Dendritic cell treated with granulocyte-macrophage colony-stimulating factor and Interleukin-4, amounts not matched to agents 40 ng/mL and 50 ng/mL, for 4 days (primary cell): ENCODE results near the gene ENOX1.
A peak's percentile ranks its signal among the peaks of the same experiment; 100 is the strongest.
"Not testable (repeated sequence)": the region's sequence is repeated elsewhere in the genome, so short reads cannot be mapped to it uniquely, and the experiment has no call there.

ENCODE experiments used
- H3K27ac Mint-ChIP-seq: one replicate; pipeline ENCODE4 v1.8.0; 2022; ENCODE audit warnings: mild to moderate bottlenecking, mixed read lengths
- H3K27me3 Mint-ChIP-seq: one replicate; pipeline ENCODE4 v1.8.0; 2022; ENCODE audit warnings: mild to moderate bottlenecking, mixed read lengths
- H3K36me3 Mint-ChIP-seq: one replicate; pipeline ENCODE4 v1.8.0; 2022; ENCODE audit warnings: low read depth, mixed read lengths
- H3K4me1 Mint-ChIP-seq: one replicate; pipeline ENCODE4 v1.8.0; 2022; ENCODE audit warnings: low read depth, mixed read lengths
- H3K4me3 Mint-ChIP-seq: one replicate; pipeline ENCODE4 v1.8.0; 2022; ENCODE audit warnings: mild to moderate bottlenecking, moderate library complexity, mixed read lengths
- H3K9me3 Mint-ChIP-seq: one replicate; pipeline ENCODE4 v1.8.0; 2022; ENCODE audit warnings: mixed read lengths
- intact Hi-C: fragments of 100-400 bp; cut with micrococcal nuclease; formaldehyde crosslinking; loops from one replicate; pipeline ENCODE4 v1.15.0; 2022

The ENOX1 gene

GRCh38 chr13:43786766-43787517, at the start of gene ENOX1:
Gene ENOX1 (minus strand): TSS chr13:43786972.
- intact Hi-C loops, result no loop called here
- Mint-ChIP-seq H3K9me3 (no peaks in the 10 kb centered on the region), H3K4me1 (peaks cover 28% of the 10 kb centered on the region), H3K4me3 (peak within 1 kb of the TSS; percentile 77), H3K27me3 (peaks cover 50% of the 10 kb centered on the region), H3K36me3 (no peaks in the 10 kb centered on the region), H3K27ac (no peak within 1 kb of the TSS)

- Mint-ChIP-seq H3K4me3 (no peak overlapping the region), H3K4me1 (peaks cover 6% of the 10 kb centered on the region), H3K27ac (no peak overlapping the region), H3K36me3 (no peaks in the 10 kb centered on the region), H3K27me3 (no peaks in the 10 kb centered on the region), H3K9me3 (no peaks in the 10 kb centered on the region)
- intact Hi-C loops, result no loop called here
These were observed 48.9 kb upstream of the ENOX1 start for GRCh38 chr13:43835701-43836100.

GRCh38 chr13:43831088-43831487, 44.3 kb upstream of the ENOX1 start:
- H3K4me1 Mint-ChIP-seq, result peaks cover 14% of the 10 kb centered on the region
- no peaks in the 10 kb centered on the region for H3K9me3 Mint-ChIP-seq
- H3K4me3 Mint-ChIP-seq, result no peak overlapping the region
- H3K36me3 Mint-ChIP-seq, result no peaks in the 10 kb centered on the region
- no peaks in the 10 kb centered on the region for H3K27me3 Mint-ChIP-seq
- no peak overlapping the region for H3K27ac Mint-ChIP-seq
- intact Hi-C loops, result no loop called here

- no peak overlapping the region for H3K4me3 Mint-ChIP-seq
- H3K27ac Mint-ChIP-seq, result peak overlapping the region; percentile 29
- no peaks in the 10 kb centered on the region for H3K9me3 Mint-ChIP-seq
- H3K27me3 Mint-ChIP-seq, result no peaks in the 10 kb centered on the region
- no peaks in the 10 kb centered on the region for H3K36me3 Mint-ChIP-seq
- peaks cover 14% of the 10 kb centered on the region for H3K4me1 Mint-ChIP-seq
- intact Hi-C loops, result no loop called here
These were observed 43.7 kb upstream of the ENOX1 start for GRCh38 chr13:43830497-43830881.

- H3K36me3 Mint-ChIP-seq, H3K27ac Mint-ChIP-seq, intact Hi-C loops, H3K4me3 Mint-ChIP-seq, H3K27me3 Mint-ChIP-seq, H3K9me3 Mint-ChIP-seq, H3K4me1 Mint-ChIP-seq: not testable (repeated sequence)
These were observed 37.9 kb upstream of the ENOX1 start for GRCh38 chr13:43824656-43825055.

- H3K4me3 Mint-ChIP-seq, result no peak overlapping the region
- H3K27ac Mint-ChIP-seq, result no peak overlapping the region
- no peaks in the 10 kb centered on the region for H3K4me1 Mint-ChIP-seq
- H3K27me3 Mint-ChIP-seq, result no peaks in the 10 kb centered on the region
- no peaks in the 10 kb centered on the region for H3K36me3 Mint-ChIP-seq
- H3K9me3 Mint-ChIP-seq, result peaks cover 8% of the 10 kb centered on the region
- intact Hi-C loops, result no loop called here
These were observed 36.2 kb upstream of the ENOX1 start for GRCh38 chr13:43822969-43823368.

- no peaks in the 10 kb centered on the region for H3K4me1 Mint-ChIP-seq
- H3K27me3 Mint-ChIP-seq, result peaks cover 3% of the 10 kb centered on the region
- H3K4me3 Mint-ChIP-seq, result no peak overlapping the region
- intact Hi-C loops, result no loop called here
- H3K36me3 Mint-ChIP-seq, result no peaks in the 10 kb centered on the region
- no peak overlapping the region for H3K27ac Mint-ChIP-seq
- no peaks in the 10 kb centered on the region for H3K9me3 Mint-ChIP-seq
These were observed 29.7 kb upstream of the ENOX1 start for GRCh38 chr13:43816401-43816889.

GRCh38 chr13:43815204-43815603, 28.4 kb upstream of the ENOX1 start:
- intact Hi-C loops, result no loop called here
- Mint-ChIP-seq H3K4me3 (no peak overlapping the region), H3K4me1 (no peaks in the 10 kb centered on the region), H3K27ac (no peak overlapping the region), H3K27me3 (peaks cover 3% of the 10 kb centered on the region), H3K9me3 (no peaks in the 10 kb centered on the region), H3K36me3 (no peaks in the 10 kb centered on the region)

- Mint-ChIP-seq H3K27ac (no peak overlapping the region), H3K4me3 (no peak overlapping the region), H3K9me3 (no peaks in the 10 kb centered on the region), H3K27me3 (no peaks in the 10 kb centered on the region), H3K36me3 (no peaks in the 10 kb centered on the region), H3K4me1 (no peaks in the 10 kb centered on the region)
- intact Hi-C loops, result loop anchor here (5.0 kb wide), 1 partner anchor 64 kb away; no protein-coding TSS in a partner anchor
These were observed 21.9 kb upstream of the ENOX1 start for GRCh38 chr13:43808676-43809075.

GRCh38 chr13:43805681-43806128, 18.9 kb upstream of the ENOX1 start:
- H3K4me3 Mint-ChIP-seq, result no peak overlapping the region
- H3K4me1 Mint-ChIP-seq, result no peaks in the 10 kb centered on the region
- H3K9me3 Mint-ChIP-seq, result no peaks in the 10 kb centered on the region
- H3K27ac Mint-ChIP-seq, result no peak overlapping the region
- intact Hi-C loops, result loop anchor here (2.0 to 5.0 kb wide), 3 partner anchors 67 to 719 kb away; no protein-coding TSS in a partner anchor
- no peaks in the 10 kb centered on the region for H3K27me3 Mint-ChIP-seq
- no peaks in the 10 kb centered on the region for H3K36me3 Mint-ChIP-seq

- no peak overlapping the region for H3K27ac Mint-ChIP-seq
These were observed 18.3 kb upstream of the ENOX1 start for GRCh38 chr13:43805071-43805468.

GRCh38 chr13:43804461-43805070, 17.8 kb upstream of the ENOX1 start:
- no peaks in the 10 kb centered on the region for H3K4me1 Mint-ChIP-seq
- no peak overlapping the region for H3K4me3 Mint-ChIP-seq
- H3K27me3 Mint-ChIP-seq, result no peaks in the 10 kb centered on the region
- H3K27ac Mint-ChIP-seq, result no peak overlapping the region
- H3K9me3 Mint-ChIP-seq, result no peaks in the 10 kb centered on the region
- intact Hi-C loops, result loop anchor here (1.0 to 5.0 kb wide), 5 partner anchors 68 to 1207 kb away; no protein-coding TSS in a partner anchor
- H3K36me3 Mint-ChIP-seq, result no peaks in the 10 kb centered on the region

More at GRCh38 chr13:43805071-43805468, 18.3 kb upstream of the ENOX1 start:
- no peaks in the 10 kb centered on the region for H3K27me3 Mint-ChIP-seq
- no peaks in the 10 kb centered on the region for H3K9me3 Mint-ChIP-seq
- no peaks in the 10 kb centered on the region for H3K36me3 Mint-ChIP-seq
- intact Hi-C loops, result loop anchor here (2.0 to 5.0 kb wide), 3 partner anchors 67 to 718 kb away; no protein-coding TSS in a partner anchor
- H3K4me1 Mint-ChIP-seq, result no peaks in the 10 kb centered on the region
- no peak overlapping the region for H3K4me3 Mint-ChIP-seq

- Mint-ChIP-seq H3K36me3 (no peaks in the 10 kb centered on the region), H3K4me3 (no peak overlapping the region), H3K27ac (no peak overlapping the region), H3K4me1 (no peaks in the 10 kb centered on the region), H3K9me3 (no peaks in the 10 kb centered on the region), H3K27me3 (no peaks in the 10 kb centered on the region)
- intact Hi-C loops, result loop anchor here (5.0 kb wide), 1 partner anchor 1205 kb away; no protein-coding TSS in a partner anchor
These were observed 15.7 kb upstream of the ENOX1 start for GRCh38 chr13:43802511-43802910.

- H3K27me3 Mint-ChIP-seq, result no peaks in the 10 kb centered on the region
- no peaks in the 10 kb centered on the region for H3K36me3 Mint-ChIP-seq
- H3K4me1 Mint-ChIP-seq, result no peaks in the 10 kb centered on the region
- no peak overlapping the region for H3K4me3 Mint-ChIP-seq
- H3K27ac Mint-ChIP-seq, result no peak overlapping the region
- intact Hi-C loops, result loop anchor here (5.0 kb wide), 1 partner anchor 1204 kb away; no protein-coding TSS in a partner anchor
- no peaks in the 10 kb centered on the region for H3K9me3 Mint-ChIP-seq
These were observed 14.1 kb upstream of the ENOX1 start for GRCh38 chr13:43800828-43801227.
